HCT116 (cell line): Measurements from ENCODE around the gene HOTAIR. TPM values are rescaled to one million over a fixed set of nuclear protein-coding genes. Genes with fewer than 3 reads are reported as not detected.

Experiments
- ATAC-seq: fragments of 200-7000 bp; cut with Tn5 transposase; 2 replicates; pipeline ENCODE4 v1.9.1; 2020; ENCODE audit warnings: mild to moderate bottlenecking, moderate library complexity
- BruUV-seq: library from RNA; stranded (reverse); fragments of 400-500 nt; replicated peaks from 2 replicates; lab custom pipeline; 2021; lab: Mats Ljungman, UMichigan
- CTCF ChIA-PET: fragments of 300-600 bp; sonication (Branson Sonifier 250); formaldehyde crosslinking; loops from one replicate; lab custom pipeline; 2021; ENCODE audit warnings: antibody characterized with exemption; lab: Charles Lee
- POLR2A ChIA-PET: fragments of 300-600, 350-600 bp; sonication (Branson Sonifier 250); formaldehyde crosslinking; loops from one replicate; lab custom pipeline; 2021; ENCODE audit warnings: antibody characterized with exemption; lab: Charles Lee
- RAD21 ChIA-PET, 2 experiments: fragments of 300-600 bp; sonication (Branson Sonifier 250); formaldehyde crosslinking; loops; one replicate each; lab custom pipeline; 2023; ENCODE audit warnings: low total read pairs in 2 of 2; ENCODE audit not compliant: uncharacterized antibody in 2 of 2, unreplicated experiment in 2 of 2, low non-redundant PET in 1 of 2; lab: Charles Lee
- DNase-seq: peaks from one replicate; pipeline ENCODE4 v3.0.0-alpha.2; 2010; ENCODE audit warnings: low read depth, low spot score
- H2AFZ ChIP-seq: fragments of 200-600 bp; shearing (Covaris generic), sonication (generic); 2 replicates; pipeline ENCODE4 v1.6.1; 2017; ENCODE audit warnings: low read depth, mixed run types, mixed read lengths, antibody characterized with exemption, low read length; ENCODE audit not compliant: poor library complexity, severe bottlenecking
- H3K27ac ChIP-seq: 2 replicates; pipeline ENCODE4 v1.5.1; 2012; ENCODE audit warnings: low read depth, low read length
- H3K27me3 ChIP-seq: fragments of 200-600 bp; sonication (generic); 2 replicates; pipeline ENCODE4 v1.6.1; 2016; ENCODE audit warnings: mixed run types, low read length, mixed read lengths; ENCODE audit not compliant: insufficient read depth
- H3K36me3 ChIP-seq, 2 experiments: fragments of 200-500 bp in 1 of 2; fragments of 200-600 bp in 1 of 2; sonication (Bioruptor generic) in 1 of 2; sonication (generic) in 1 of 2; 2 replicates each; pipeline versions ENCODE4 v1.5.1 to v1.6.1; 2014 to 2016; ENCODE audit warnings: low read length in 2 of 2, inconsistent platforms in 1 of 2, mixed read lengths in 1 of 2, mixed run types in 1 of 2; ENCODE audit not compliant: insufficient read depth in 2 of 2, control insufficient read depth in 1 of 2
- H3K4me1 ChIP-seq, 2 experiments: fragments of 200-600 bp in 1 of 2; sonication (generic) in 1 of 2; 2 replicates each; pipeline versions ENCODE4 v1.5.1 to v1.6.1; 2012 to 2017; ENCODE audit warnings: low read length in 2 of 2, inconsistent platforms in 1 of 2, mild to moderate bottlenecking in 1 of 2, mixed read lengths in 1 of 2, mixed run types in 1 of 2, moderate library complexity in 1 of 2; ENCODE audit not compliant: insufficient read depth in 2 of 2, control insufficient read depth in 1 of 2
- H3K4me2 ChIP-seq: fragments of 200-600 bp; sonication (generic); 2 replicates; pipeline ENCODE4 v1.6.1; 2017; ENCODE audit warnings: mixed run types, low read length, mixed read lengths
- H3K4me3 ChIP-seq, 2 experiments: fragments of 200-600 bp in 1 of 2; sonication (generic) in 1 of 2; replicated peaks in 1 of 2; 2 replicates each; pipeline ENCODE4 v1.5.1; 2011 to 2016; ENCODE audit warnings: low read length in 2 of 2, control low read depth in 1 of 2, low read depth in 1 of 2, mild to moderate bottlenecking in 1 of 2, mixed read lengths in 1 of 2, mixed run types in 1 of 2
- H3K79me2 ChIP-seq: fragments of 200-600 bp; sonication (generic); 2 replicates; pipeline ENCODE4 v1.6.1; 2017; ENCODE audit warnings: mild to moderate bottlenecking, mixed run types, low read length, moderate library complexity, mixed read lengths; ENCODE audit not compliant: insufficient read depth
- H3K9ac ChIP-seq: fragments of 200-600 bp; sonication (generic); 2 replicates; pipeline ENCODE4 v1.6.1; 2016; ENCODE audit warnings: low read length, mixed read lengths
- H3K9me2 ChIP-seq: fragments of 200-600 bp; sonication (generic), shearing (Covaris generic); 2 replicates; pipeline ENCODE4 v1.6.1; 2017; ENCODE audit warnings: mixed run types, mild to moderate bottlenecking, moderate library complexity; ENCODE audit not compliant: insufficient read depth
- H3K9me3 ChIP-seq, 2 experiments: fragments of 200-500 bp in 1 of 2; fragments of 200-600 bp in 1 of 2; sonication (Bioruptor generic) in 1 of 2; sonication (generic) in 1 of 2; 2 replicates each; pipeline ENCODE4 v1.6.1; 2014 to 2017; ENCODE audit warnings: low read length in 2 of 2, mixed read lengths in 2 of 2, inconsistent platforms in 1 of 2, low read depth in 1 of 2, mild to moderate bottlenecking in 1 of 2, mixed run types in 1 of 2, moderate library complexity in 1 of 2; ENCODE audit not compliant: control insufficient read depth in 1 of 2, insufficient read depth in 1 of 2
- H4K20me1 ChIP-seq: fragments of 200-600 bp; sonication (generic), shearing (Covaris generic); 2 replicates; pipeline ENCODE4 v1.6.1; 2017; ENCODE audit warnings: mixed run types, mild to moderate bottlenecking, moderate library complexity; ENCODE audit not compliant: insufficient read depth
- CBX3 ChIP-seq: IDR thresholded peaks from 2 replicates; pipeline ENCODE4 v1.6.1; 2012; ENCODE audit warnings: low read depth
- CEBPB ChIP-seq: IDR thresholded peaks from 2 replicates; pipeline ENCODE4 v1.6.1; 2012; ENCODE audit warnings: low read depth
- EGR1 ChIP-seq: IDR thresholded peaks from 2 replicates; pipeline ENCODE4 v1.6.1; 2012; ENCODE audit warnings: low read depth
- ELF1 ChIP-seq: IDR thresholded peaks from 2 replicates; pipeline ENCODE4 v1.6.1; 2012; ENCODE audit warnings: low read depth, borderline replicate concordance
- EZH2 ChIP-seq: fragments of 200-600 bp; sonication (generic); IDR thresholded peaks from 2 replicates; pipeline ENCODE4 v1.6.1; 2017; ENCODE audit warnings: antibody characterized with exemption, mixed run types
- EZH2phosphoT487 ChIP-seq: fragments of 200-600 bp; IDR thresholded peaks from 2 replicates; pipeline ENCODE4 v1.6.1; 2018; ENCODE audit warnings: antibody characterized with exemption, borderline replicate concordance
- FOSL1 ChIP-seq: IDR thresholded peaks from 2 replicates; pipeline ENCODE4 v1.6.1; 2012; ENCODE audit warnings: low read depth
- JUND ChIP-seq: IDR thresholded peaks from 2 replicates; pipeline ENCODE4 v1.6.1; 2012
- MAX ChIP-seq: IDR thresholded peaks from 2 replicates; pipeline ENCODE4 v1.6.1; 2012
- POLR2AphosphoS5 ChIP-seq: IDR thresholded peaks from 2 replicates; pipeline ENCODE4 v1.6.1; 2011; ENCODE audit warnings: mild to moderate bottlenecking, low read depth, low read length, moderate library complexity
- RAD21 ChIP-seq: IDR thresholded peaks from 2 replicates; pipeline ENCODE4 v1.6.1; 2012; ENCODE audit warnings: low read depth, mild to moderate bottlenecking
- SIN3A ChIP-seq: IDR thresholded peaks from 2 replicates; pipeline ENCODE4 v1.6.1; 2012; ENCODE audit warnings: low read depth
- SP1 ChIP-seq: IDR thresholded peaks from 2 replicates; pipeline ENCODE4 v1.6.1; 2012; ENCODE audit warnings: low read depth
- TCF7L2 ChIP-seq: IDR thresholded peaks from 2 replicates; pipeline ENCODE4 v1.7.0; 2011; ENCODE audit warnings: borderline replicate concordance, inconsistent platforms; ENCODE audit not compliant: insufficient read depth, insufficient read length; ENCODE audit errors: extremely low read depth
- YY1 ChIP-seq: IDR thresholded peaks from 2 replicates; pipeline ENCODE4 v1.6.1; 2011; ENCODE audit warnings: low read length, low read depth, moderate library complexity, mild to moderate bottlenecking; ENCODE audit not compliant: insufficient replicate concordance; ENCODE audit errors: extremely low read depth
- ZBTB33 ChIP-seq: IDR thresholded peaks from 2 replicates; pipeline ENCODE4 v1.6.1; 2011; ENCODE audit warnings: mild to moderate bottlenecking, low read length, moderate library complexity; ENCODE audit not compliant: insufficient replicate concordance; ENCODE audit errors: extremely low read depth
- ZFX ChIP-seq: fragments of 450-650 bp; IDR thresholded peaks from 2 replicates; pipeline ENCODE4 v1.6.1; 2017
- ZNF274 ChIP-seq: fragments of 200-500 bp; sonication (Bioruptor generic); IDR thresholded peaks from 2 replicates; pipeline ENCODE4 v1.6.1; 2014; ENCODE audit warnings: mild to moderate bottlenecking, low read depth, low read length, inconsistent platforms
- intact Hi-C: fragments of 100-400 bp; cut with micrococcal nuclease; formaldehyde crosslinking; loops from 2 replicates; pipeline ENCODE4 v1.10.0; 2022
- total RNA-seq: library from RNA; stranded (reverse); gene quantifications from one replicate; pipeline ENCODE4 v1.2.1, GENCODE V29; 2021; ENCODE audit not compliant: unreplicated experiment

Gene HOTAIR
- total RNA-seq, 1 experiment from 2014 or later: 0.25 TPM

DNA sequence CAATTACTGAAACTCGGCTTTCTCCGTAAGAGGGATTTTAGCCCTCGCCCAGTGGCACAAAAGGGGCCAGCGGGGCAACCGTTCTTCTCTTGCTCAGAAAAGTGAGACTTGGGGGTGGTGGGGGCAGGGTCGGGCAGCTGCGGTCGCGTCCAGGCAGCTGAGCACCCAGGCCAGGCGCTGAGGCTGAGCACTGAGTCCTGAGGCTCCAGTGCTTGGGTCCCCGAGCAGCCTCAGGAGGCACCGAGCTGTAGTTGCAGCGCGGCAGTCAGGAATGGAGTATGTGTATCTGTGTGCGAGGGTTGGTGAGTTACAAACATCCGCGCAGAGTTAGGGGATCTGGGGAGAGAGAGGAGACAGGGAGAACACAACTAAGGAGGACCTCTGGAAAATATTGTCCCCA lies 49.4 kb upstream of the HOTAIR start:
- DNase-seq (no peak), ATAC-seq (peak; percentile 57)
- Histone ChIP-seq H2AFZ (no peak overlapping the region), H3K4me3 (no peak overlapping the region), H3K9me3 (no peaks in the 10 kb centered on the region), H3K4me1 (peaks cover 13 to 23% of the 10 kb centered on the region in 2 experiments; a peak in 3 of 4 replicates), H3K27ac (no peak overlapping the region), H3K27me3 (no peaks in the 10 kb centered on the region), H3K79me2 (no peaks in the 10 kb centered on the region), H3K9ac (no peak overlapping the region), H3K4me2 (no peak overlapping the region), H3K9me2 (no peaks in the 10 kb centered on the region), H3K36me3 (no peaks in the 10 kb centered on the region), H4K20me1 (no peaks in the 10 kb centered on the region)
- no TSS peak for BruUV-seq
- ChIA-PET CTCF (interaction anchor here (1.5 to 5.3 kb wide), 4 partner anchors 8 to 177 kb away, joined by 3 to 38 read pairs (median 6); partner anchors contain the start of genes HOXC5 and HOXC9), POLR2A (interaction anchor here (0.6 kb wide), 1 partner anchor 30 kb away, joined by 8 read pairs; no protein-coding TSS in a partner anchor), RAD21 (no interaction called here)
- TF ChIP-seq RAD21: no peak
- TF ChIP-seq CBX3: no peak
- no peak for TF ChIP-seq FOSL1
- TF ChIP-seq TCF7L2: no peak
- no peak for TF ChIP-seq EZH2
- TF ChIP-seq JUND: no peak
- no peak for TF ChIP-seq ZNF274
- no peak for TF ChIP-seq EZH2phosphoT487
- intact Hi-C loops: no loop called here

- no peak for ATAC-seq
- intact Hi-C loops: no loop called here
- Histone ChIP-seq H4K20me1 (no peaks in the 10 kb centered on the region), H3K9me2 (no peaks in the 10 kb centered on the region), H2AFZ (no peak overlapping the region), H3K27ac (no peak overlapping the region), H3K9me3 (no peaks in the 10 kb centered on the region), H3K9ac (no peak overlapping the region), H3K27me3 (no peaks in the 10 kb centered on the region), H3K36me3 (no peaks in the 10 kb centered on the region), H3K4me1 (peaks cover 18 to 31% of the 10 kb centered on the region in 2 experiments; a peak in 3 of 4 replicates), H3K79me2 (no peaks in the 10 kb centered on the region), H3K4me2 (no peak overlapping the region), H3K4me3 (no peak overlapping the region)
- no peak for DNase-seq
- CTCF ChIA-PET: interaction anchor here (1.5 to 5.3 kb wide), 4 partner anchors 9 to 178 kb away, joined by 3 to 38 read pairs (median 6); partner anchors contain the start of genes HOXC5 and HOXC9
- no TSS peak for BruUV-seq
- RAD21 ChIA-PET: interaction anchor here in 1 of 2 experiments (0.6 kb wide), 1 partner anchor 238 kb away, joined by 4 read pairs; no protein-coding TSS in a partner anchor
- POLR2A ChIA-PET: no interaction called here
- no peak for TF ChIP-seq SP1
- no peak for TF ChIP-seq RAD21
- no peak for TF ChIP-seq EGR1
- no peak for TF ChIP-seq ZFX
- TF ChIP-seq ZBTB33: no peak
- TF ChIP-seq ELF1: no peak
- no peak for TF ChIP-seq YY1
- TF ChIP-seq POLR2AphosphoS5: no peak
- TF ChIP-seq ZNF274: no peak
- no peak for TF ChIP-seq CEBPB
- TF ChIP-seq MAX: no peak
- no peak for TF ChIP-seq TCF7L2
- TF ChIP-seq SIN3A: no peak
Measured at GRCh38 chr12:54022960-54023884, 48.5 kb upstream of the HOTAIR start.
